Measurements from ENCODE around the gene MICOS13. TPM values are rescaled to one million over a fixed set of nuclear protein-coding genes. Genes with fewer than 3 reads are reported as not detected.

The MICOS13 gene
- total and polyA plus RNA-seq, 10 of the 15 experiments (the other 5 are each of a cell fraction or from before 2014, with no cell fraction given) = 9.4 to 211 (median 51.3) TPM

GRCh38 chr19:5680437-5681368 lies at the start of gene MICOS13, which contains the start of gene HSD11B1L (continued):
- TF ChIP-seq FOXM1 (IDR thresholded peaks at IDR 0.05; ENCODE audit: low read depth, low read length) (no peak), BHLHE40 (IDR thresholded peaks at IDR 0.05; ENCODE audit: borderline replicate concordance in 1 of 2, low read depth in 2 of 2, low read length in 1 of 2) (peak; percentile 82 to 97), IRF5 (IDR thresholded peaks at IDR 0.05; ENCODE audit: borderline replicate concordance) (0 out of 2 replicates have a peak, but pooled peaks have one; percentile 24), TCF12 (IDR thresholded peaks at IDR 0.05; ENCODE audit: low read depth, low read length) (peak; percentile 80), SRF (IDR thresholded peaks at IDR 0.05; ENCODE audit: low read depth in 2 of 2, low read length in 2 of 2) (peak in 1 of 2 experiments; percentile 70; a peak in 2 of 4 replicates), MEF2A (IDR thresholded peaks at IDR 0.05; ENCODE audit: insufficient read depth, low read depth, low read length) (peak; percentile 57; the same call in 1 of the 2 replicates), REST (IDR thresholded peaks at IDR 0.05; ENCODE audit: low read depth, low read length) (no peak), NR2C1 (IDR thresholded peaks at IDR 0.05) (peak; percentile 84), HDGF (IDR thresholded peaks at IDR 0.05) (peak; percentile 86), SIX5 (IDR thresholded peaks at IDR 0.05; ENCODE audit: low read depth, low read length, severe bottlenecking) (peak; percentile 95), RUNX3 (IDR thresholded peaks at IDR 0.05; ENCODE audit: low read length) (peak; percentile 94), NFYB (IDR thresholded peaks at IDR 0.05; ENCODE audit: insufficient read depth, low read depth, low read length) (no peak), RELB (IDR thresholded peaks at IDR 0.05; ENCODE audit: low read depth) (peak; percentile 55; the same call in 1 of the 2 replicates), ATF3 (IDR thresholded peaks at IDR 0.05; ENCODE audit: borderline replicate concordance, extremely low read depth, low read depth, low read length) (peak; percentile 88), ETV6 (conservative IDR thresholded peaks at IDR 0.05 in 1 of 2, IDR thresholded peaks at IDR 0.05 in 1 of 2; ENCODE audit: borderline replicate concordance in 1 of 2, low read depth in 1 of 2) (no peak), IKZF1 (conservative IDR thresholded peaks at IDR 0.05) (peak; percentile 100), CBFB (IDR thresholded peaks at IDR 0.05; ENCODE audit: low read depth) (peak; percentile 84), HDAC6 (IDR thresholded peaks at IDR 0.05; ENCODE audit: unreplicated experiment) (peak; percentile 65), POLR2A (IDR thresholded peaks at IDR 0.05; ENCODE audit: low read depth, low read length) (peak; percentile 90)

Measured in GM12878 (cell line).